ENCODE results near the gene PCDHB1.

GRCh38 chr5:141003031-141003430 is 48.1 kb upstream of the PCDHB1 start:
- TF ChIP-seq CTCF (IDR thresholded peaks at IDR 0.05) (no peak), ZNF121 (CRISPR knock-in tag; IDR thresholded peaks at IDR 0.05) (no peak)
- TF ChIP-seq, protein P1, sequence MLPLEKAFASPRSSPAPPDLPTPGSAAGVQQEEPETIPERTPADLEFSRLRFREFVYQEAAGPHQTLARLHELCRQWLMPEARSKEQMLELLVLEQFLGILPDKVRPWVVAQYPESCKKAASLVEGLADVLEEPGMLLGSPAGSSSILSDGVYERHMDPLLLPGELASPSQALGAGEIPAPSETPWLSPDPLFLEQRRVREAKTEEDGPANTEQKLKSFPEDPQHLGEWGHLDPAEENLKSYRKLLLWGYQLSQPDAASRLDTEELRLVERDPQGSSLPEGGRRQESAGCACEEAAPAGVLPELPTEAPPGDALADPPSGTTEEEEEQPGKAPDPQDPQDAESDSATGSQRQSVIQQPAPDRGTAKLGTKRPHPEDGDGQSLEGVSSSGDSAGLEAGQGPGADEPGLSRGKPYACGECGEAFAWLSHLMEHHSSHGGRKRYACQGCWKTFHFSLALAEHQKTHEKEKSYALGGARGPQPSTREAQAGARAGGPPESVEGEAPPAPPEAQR (CRISPR knock-in tag; IDR thresholded peaks at IDR 0.05) = no peak
